K562 (cell line): ENCODE measurements around the gene DOCK4. TPM values are rescaled to one million over a fixed set of nuclear protein-coding genes. Genes with fewer than 3 reads are reported as not detected.

Source experiments
- ATAC-seq: fragments of 200-7000 bp; cut with Tn5 transposase; 3 replicates; pipeline ENCODE4 v1.9.1; 2020; ENCODE audit warnings: moderate library complexity
- BruUV-seq: library from RNA; stranded (reverse); fragments of 400-500 nt; replicated peaks from 2 replicates; lab custom pipeline; 2021; lab: Mats Ljungman, UMichigan
- CTCF ChIA-PET: fragments of 300-600 bp; formaldehyde crosslinking; extraction: SDS; loops from one replicate; lab custom pipeline; 2021; ENCODE audit warnings: low intra/inter-chr PET ratio; lab: Yijun Ruan, JAX
- POLR2A ChIA-PET: fragments of 300-600, 350-650 bp; sonication (Branson Sonifier 250); formaldehyde crosslinking; extraction: SDS; loops from one replicate; lab custom pipeline; 2021; ENCODE audit warnings: antibody characterized with exemption, inconsistent platforms; lab: Yijun Ruan, JAX
- DNase-seq, 4 experiments: peaks; one replicate each; pipeline versions ENCODE4 v3.0.0 to v3.0.0-alpha.2; 2011 to 2018; ENCODE audit warnings: low spot score in 3 of 4, mixed read lengths in 3 of 4; ENCODE audit errors: extremely low read depth in 1 of 4
- FAIRE-seq: peaks from 2 replicates; lab custom pipeline; 2011; peaks lifted over from hg19 to GRCh38; lab: Jason Lieb, UNC
- H2AFZ ChIP-seq: 2 replicates; pipeline ENCODE4 v1.6.0; 2011; ENCODE audit warnings: low read depth, low read length, control low read depth, inconsistent platforms
- H3K27ac ChIP-seq: fragments of 200-600 bp; 3 replicates; pipeline ENCODE4 v1.8.0; 2011; ENCODE audit warnings: low read depth, mild to moderate bottlenecking, control low read depth, inconsistent platforms, low read length, moderate library complexity, mixed read lengths; ENCODE audit errors: extremely low read depth
- H3K27me3 ChIP-seq, 2 experiments: fragments of 300-600 bp in 1 of 2; 2 replicates in 1 of 2; 3 replicates in 1 of 2; pipeline versions ENCODE4 v1.6.0 to v1.8.0; 2011; ENCODE audit warnings: inconsistent platforms in 2 of 2, low read length in 2 of 2, mild to moderate bottlenecking in 1 of 2, mixed read lengths in 1 of 2, moderate library complexity in 1 of 2; ENCODE audit not compliant: control insufficient read depth in 2 of 2, insufficient read depth in 2 of 2
- H3K36me3 ChIP-seq: fragments of 300-600 bp; 3 replicates; pipeline ENCODE4 v1.8.0; 2011; ENCODE audit warnings: mild to moderate bottlenecking, low read length, inconsistent platforms; ENCODE audit not compliant: control insufficient read depth, insufficient read depth
- H3K4me1 ChIP-seq, 2 experiments: fragments of 200-600 bp in 1 of 2; replicated peaks in 1 of 2; 2 replicates in 1 of 2; 3 replicates in 1 of 2; pipeline versions ENCODE4 v1.5.1 to v1.8.0; 2011; ENCODE audit warnings: inconsistent platforms in 2 of 2, low read length in 2 of 2, mild to moderate bottlenecking in 1 of 2, mixed read lengths in 1 of 2, moderate library complexity in 1 of 2; ENCODE audit not compliant: control insufficient read depth in 2 of 2, insufficient read depth in 2 of 2
- H3K4me2 ChIP-seq: 2 replicates; pipeline ENCODE4 v1.6.1; 2011; ENCODE audit warnings: low read length, control low read depth, inconsistent platforms, mixed read lengths; ENCODE audit not compliant: insufficient read depth
- H3K4me3 ChIP-seq: fragments of 200-600 bp; sonication (generic), shearing (Covaris generic); 2 replicates; pipeline ENCODE4 v1.5.1; 2016; ENCODE audit warnings: control low read depth, inconsistent platforms
- H3K79me2 ChIP-seq: fragments of 200-600 bp; 3 replicates; pipeline ENCODE4 v1.8.0; 2011; ENCODE audit warnings: low read length, inconsistent platforms; ENCODE audit not compliant: control insufficient read depth, insufficient read depth
- H3K9ac ChIP-seq, 2 experiments: 2 replicates each; pipeline versions ENCODE4 v1.6.0 to v1.6.1; 2011; ENCODE audit warnings: low read depth in 2 of 2, low read length in 2 of 2, control low read depth in 1 of 2, inconsistent platforms in 1 of 2, mild to moderate bottlenecking in 1 of 2, mixed read lengths in 1 of 2; ENCODE audit not compliant: insufficient read depth in 1 of 2
- H3K9me1 ChIP-seq: one replicate; pipeline ENCODE4 v1.6.0; 2011; ENCODE audit warnings: inconsistent platforms, mild to moderate bottlenecking, low read length, moderate library complexity; ENCODE audit not compliant: control insufficient read depth, insufficient read depth
- H3K9me3 ChIP-seq: replicated peaks from 2 replicates; pipeline ENCODE4 v1.5.1; 2011; ENCODE audit warnings: low read depth, low read length, inconsistent platforms; ENCODE audit not compliant: control insufficient read depth, insufficient read depth
- H4K20me1 ChIP-seq: replicated peaks from 2 replicates; pipeline ENCODE4 v1.6.1; 2011; ENCODE audit warnings: low read length, inconsistent platforms, mixed read lengths; ENCODE audit not compliant: control insufficient read depth, insufficient read depth
- GTF2E2 ChIP-seq: fragments of 200-800 bp; sonication (Bioruptor generic); IDR thresholded peaks from 2 replicates; pipeline ENCODE4 v1.6.1; 2016; ENCODE audit warnings: missing genetic modification characterization, missing compliant biosample characterization
- NELFE ChIP-seq: IDR thresholded peaks from 2 replicates; pipeline ENCODE4 v1.6.1; 2011; ENCODE audit warnings: mild to moderate bottlenecking; ENCODE audit not compliant: insufficient read depth, insufficient read length
- NR1H2 ChIP-seq: sonication (generic); formaldehyde crosslinking; IDR thresholded peaks from 2 replicates; pipeline ENCODE4 v1.4.0; 2020; ENCODE audit warnings: mild to moderate bottlenecking, missing genetic modification reagents
- ZNF140 ChIP-seq: fragments of 250-450 bp; sonication (Bioruptor Pico); IDR thresholded peaks from 2 replicates; pipeline ENCODE4 v1.8.0; 2021; ENCODE audit warnings: moderate library complexity, mild to moderate bottlenecking, inconsistent platforms
- ZNF175 ChIP-seq: fragments of 200-800 bp; sonication (Bioruptor generic); IDR thresholded peaks from 2 replicates; pipeline ENCODE4 v1.6.1; 2016; ENCODE audit warnings: low read depth, mild to moderate bottlenecking, missing genetic modification characterization, missing compliant biosample characterization
- ZNF407 ChIP-seq: fragments of 450-650 bp; IDR thresholded peaks from 2 replicates; pipeline ENCODE4 v1.6.1; 2016; ENCODE audit warnings: low read depth
- WGBS: fragments of 100-300 bp; shearing (Covaris generic); methylation state at CpG from one replicate; pipeline ENCODE4 v1.1.6; 2016; ENCODE audit warnings: low coverage, mixed read lengths; ENCODE audit not compliant: insufficient coverage; ENCODE audit errors: missing lambda C conversion rate; 5-methylcytosine and 5-hydroxymethylcytosine counted together
- in situ Hi-C: fragments of 300-500 bp; cut with MboI; formaldehyde crosslinking; loops from 4 replicates; pipeline ENCODE4 v1.15.0; 2018; ENCODE audit warnings: inconsistent platforms, mixed read lengths
- intact Hi-C: fragments of 100-400 bp; cut with micrococcal nuclease; formaldehyde crosslinking; loops from 2 replicates; pipeline ENCODE4 v1.14.2; 2022
- polyA plus RNA-seq, 8 experiments: library from polyadenylated mRNA; depleted of rRNA in 4 of 8; stranded (reverse) in 5 of 8; unstranded in 3 of 8; fragments of >200 nt; fragmentation: Nextera tagmentation in 2 of 8; fragmentation: Illumina TruSeq in 1 of 8; extraction: Ambion mirVana in 2 of 8; extraction: Trizol in 1 of 8; gene quantifications; 2 replicates each; pipeline versions ENCODE4 v1.2.1 to v1.2.3, GENCODE V29; 2011 to 2014; ENCODE audit warnings: inconsistent platforms in 1 of 8, missing spikeins in 1 of 8
- total RNA-seq, 7 experiments: library from RNA; depleted of rRNA in 6 of 7; stranded (reverse); fragments of >200 nt in 6 of 7; fragmentation: Illumina TruSeq in 2 of 7; extraction: Trizol in 2 of 7; gene quantifications; 2 replicates each; pipeline versions ENCODE4 v1.2.1 to v1.2.3, GENCODE V29; 2011 to 2021; ENCODE audit warnings: low replicate concordance in 1 of 7

The DOCK4 gene
- total and polyA plus RNA-seq, 9 of the 15 experiments (the other 6 are each of a cell fraction or from before 2014, with no cell fraction given): 0.42 to 5.7 (median 2.3) TPM

- BruUV-seq: no TSS peak
- TF ChIP-seq ZNF407 (no peak), NELFE (no peak), ZNF175 (CRISPR knock-in tag) (no peak), GTF2E2 (no peak), NR1H2 (CRISPR knock-in tag) (no peak), ZNF140 (CRISPR knock-in tag) (no peak)
- Histone ChIP-seq H3K9me3 (no peaks in the 10 kb centered on the region), H3K4me1 (no peaks in the 10 kb centered on the region), H3K9ac (no peak overlapping the region), H3K4me2 (no peak overlapping the region), H3K9me1 (no peaks in the 10 kb centered on the region), H4K20me1 (no peaks in the 10 kb centered on the region), H2AFZ (no peak overlapping the region), H3K27me3 (no peaks in the 10 kb centered on the region; a peak in 1 of 5 replicates), H3K36me3 (no peaks in the 10 kb centered on the region), H3K27ac (no peak overlapping the region), H3K79me2 (no peaks in the 10 kb centered on the region), H3K4me3 (no peak overlapping the region)
- POLR2A ChIA-PET: no interaction called here
- CTCF ChIA-PET: no interaction called here
- FAIRE-seq: no peak
- in situ Hi-C loops (no loop called here), intact Hi-C loops (no loop called here)
- ATAC-seq: no peak
- no peak for DNase-seq
- WGBS: 0% methylated on average over 4 of the region's 4 CpGs
Measured at GRCh38 chr7:112010994-112011393, 195.2 kb downstream of the DOCK4 start.
